ENCODE data around the gene MED31.

- TF ChIP-seq CTCF (IDR thresholded peaks at IDR 0.05) (no peak), POLR2A (IDR thresholded peaks at IDR 0.05) (no peak), POLR2AphosphoS5 (IDR thresholded peaks at IDR 0.05) (no peak)
Measured at GRCh38 chr17:6636105-6636504, 15.3 kb downstream of the MED31 start.
